HG02678 (cell line): ENCODE data around the gene HSF2.
"Not testable (repeated sequence)": the region's sequence is repeated elsewhere in the genome, so short reads cannot be mapped to it uniquely, and the experiment has no call there.

Source experiments
- ATAC-seq: cut with Tn5 transposase; IDR thresholded peaks from one replicate; pipeline ENCODE4 v1.9.1; 2021; ENCODE audit warnings: mild to moderate bottlenecking, moderate library complexity; ENCODE audit not compliant: unreplicated experiment

The HSF2 gene

GRCh38 chr6:122449069-122449468 lies 49.6 kb downstream of the HSF2 start:
- no peak for ATAC-seq

DNA sequence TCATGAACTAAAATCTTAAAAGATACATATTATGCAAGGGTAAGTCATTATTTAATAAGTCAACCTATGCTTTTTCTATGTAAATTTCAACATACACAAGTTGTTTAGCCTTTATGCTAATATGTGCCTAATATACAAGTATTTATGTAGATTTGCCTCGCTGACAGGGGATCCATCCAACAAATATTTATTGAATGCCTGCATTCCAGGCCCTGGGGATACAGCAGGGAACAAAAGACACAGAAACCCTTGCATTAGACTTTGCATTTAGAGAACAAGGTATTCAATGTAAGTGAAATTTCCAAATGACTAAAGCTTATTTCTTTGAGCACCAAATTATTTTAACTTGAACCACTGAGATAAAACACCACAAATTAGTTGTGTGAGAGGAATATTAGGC lies 53.1 kb downstream of the HSF2 start:
- no peak for ATAC-seq

DNA sequence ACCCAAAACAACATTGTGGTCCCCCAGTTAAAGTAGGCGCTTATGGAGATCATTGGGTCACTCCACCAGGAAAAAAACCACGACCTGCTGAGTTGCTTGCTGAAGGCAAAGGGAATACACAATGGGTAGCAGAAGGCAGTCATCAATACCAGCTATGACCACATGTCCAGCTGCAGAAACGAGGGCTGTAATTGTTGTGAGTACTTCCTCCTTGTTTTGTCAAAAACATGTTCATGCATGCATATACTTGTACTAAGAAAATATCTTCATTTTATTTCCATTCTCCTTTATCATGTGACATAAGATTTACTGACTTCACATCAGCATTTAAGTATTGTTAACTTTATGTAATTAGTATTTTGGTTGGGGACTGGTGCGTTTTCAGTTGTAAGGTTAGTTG lies 55.2 kb downstream of the HSF2 start:
- ATAC-seq: no peak

DNA sequence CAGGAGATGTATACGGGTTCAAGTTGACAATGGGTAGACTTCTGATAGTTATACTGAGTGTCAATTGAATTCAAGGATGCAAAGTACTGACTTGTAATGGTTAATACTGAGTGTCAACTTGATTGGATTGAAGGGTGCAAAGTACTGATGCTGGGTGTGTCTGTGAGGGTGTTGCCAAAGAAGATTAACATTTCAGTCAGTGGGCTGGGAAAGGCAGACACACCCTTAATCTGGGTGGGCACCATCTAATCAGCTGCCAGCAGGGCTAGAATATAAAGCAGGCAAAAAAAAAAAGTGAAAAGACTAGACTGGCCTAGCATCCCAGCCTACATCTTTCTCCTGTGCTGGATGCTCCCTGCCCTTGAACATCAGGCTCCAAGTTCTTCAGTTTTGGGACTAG lies 55.7 kb downstream of the HSF2 start:
- ATAC-seq: not testable (repeated sequence)

DNA sequence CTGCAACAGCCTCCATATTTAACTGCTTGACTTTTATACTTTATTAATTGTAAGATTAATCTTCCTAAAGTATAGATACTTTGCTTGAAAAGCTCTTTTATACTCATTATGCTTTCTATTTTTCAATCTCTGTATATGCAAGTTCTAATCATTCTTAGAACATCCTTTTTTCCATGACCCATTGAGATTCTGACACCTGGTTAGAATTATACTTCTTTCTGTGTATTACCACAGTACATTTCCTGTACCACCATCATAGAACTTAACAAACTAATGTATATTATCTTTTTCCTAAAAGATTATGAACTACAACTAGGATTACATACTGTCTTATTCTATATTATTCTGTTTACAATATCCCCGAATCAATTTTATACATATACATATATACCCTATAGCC lies 58.6 kb downstream of the HSF2 start:
- no peak for ATAC-seq

DNA sequence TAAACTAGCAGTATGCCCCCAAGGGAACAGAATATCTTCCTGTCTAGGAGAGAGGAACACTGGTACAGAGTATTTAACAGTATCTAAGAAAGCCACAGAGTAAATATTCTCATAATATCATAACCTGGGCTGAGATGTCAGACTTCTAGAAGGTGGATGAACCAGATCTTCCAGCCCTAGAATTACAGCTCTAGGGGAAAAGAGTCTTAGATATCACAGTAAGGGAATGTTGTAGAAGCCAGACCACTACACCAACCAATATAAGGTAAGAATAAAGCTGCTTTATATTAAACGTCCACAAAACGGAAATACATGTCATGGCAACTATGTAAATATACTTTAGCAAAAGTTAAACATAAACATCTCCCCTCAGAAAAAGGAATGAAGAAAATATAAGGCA lies 59.8 kb downstream of the HSF2 start:
- no peak for ATAC-seq

DNA sequence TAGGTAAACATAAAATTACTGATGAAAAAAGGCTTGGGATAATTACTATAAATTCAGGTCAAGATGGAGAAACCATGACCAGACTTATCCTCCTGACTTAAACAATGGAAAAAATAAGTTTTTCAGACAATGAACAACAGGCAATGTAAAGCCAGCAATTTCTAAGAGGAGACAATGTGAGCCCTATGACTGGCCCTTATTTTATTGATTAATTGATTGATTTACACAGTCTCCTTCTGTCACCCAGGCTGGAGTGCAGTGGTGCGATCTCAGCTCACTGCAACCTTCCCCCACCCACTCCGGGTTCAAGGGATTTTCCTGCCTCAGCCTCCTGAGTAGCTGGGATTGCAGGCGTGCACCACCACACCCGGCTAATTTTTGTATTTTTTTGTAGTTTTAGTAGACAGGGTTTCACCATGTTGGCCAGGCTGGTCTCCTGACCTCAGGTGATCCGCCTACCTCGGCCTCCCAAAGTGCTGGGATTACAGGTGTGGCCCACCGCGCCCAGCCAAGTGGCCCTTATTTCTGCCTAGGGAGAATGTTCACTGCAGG lies 60.5 kb downstream of the HSF2 start:
- not testable (repeated sequence) for ATAC-seq

DNA sequence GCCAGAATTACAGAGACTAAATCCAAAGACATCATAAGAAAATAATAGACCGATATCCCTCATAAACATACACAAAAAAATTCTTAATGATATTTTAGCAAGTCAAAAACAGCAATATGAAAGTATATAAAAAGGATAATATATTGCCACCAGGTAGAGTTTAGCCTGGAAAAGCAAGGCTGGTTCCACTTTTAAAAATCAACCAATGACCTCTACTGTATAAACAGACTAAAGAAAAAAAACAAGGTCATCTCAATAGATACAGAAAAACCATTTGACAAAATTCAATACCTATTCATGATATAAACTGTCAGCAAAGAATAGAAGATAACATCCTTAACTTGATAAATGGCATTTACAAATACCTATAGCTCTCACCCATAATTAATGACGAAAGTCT lies 62.4 kb downstream of the HSF2 start:
- no peak for ATAC-seq

GRCh38 chr6:122471107-122472021 lies 71.9 kb downstream of the HSF2 start, which contains the start of gene SERINC1:
Gene SERINC1 (minus strand): TSS chr6:122471807. CDS start chr6:122471737, 70 bp downstream.
- ATAC-seq: peak; percentile 99

DNA sequence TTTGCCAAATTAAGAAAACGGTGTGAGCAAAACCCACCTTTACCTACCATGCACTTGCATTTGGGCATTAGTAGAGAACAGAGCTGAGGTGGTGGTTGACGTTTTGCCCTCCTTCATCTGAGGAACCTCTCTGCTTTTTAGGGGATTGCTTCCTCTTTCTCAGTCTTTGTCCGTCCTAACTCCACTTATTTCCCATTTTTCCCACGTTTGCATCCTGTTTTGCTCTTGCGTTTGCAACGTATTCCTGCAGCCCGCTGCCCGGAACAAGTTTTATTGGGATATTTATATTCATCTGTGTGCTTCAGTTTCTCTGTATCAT lies 72.5 kb downstream of the HSF2 start:
- peak; percentile 56 for ATAC-seq

GRCh38 chr6:122476131-122476530 lies 76.7 kb downstream of the HSF2 start:
- ATAC-seq: no peak

- no peak for ATAC-seq
Measured at GRCh38 chr6:122482750-122483080, 83.3 kb downstream of the HSF2 start.
